Measurements from ENCODE around the gene ISLR. TPM values are rescaled to one million over a fixed set of nuclear protein-coding genes. Genes with fewer than 3 reads are reported as not detected.

The ISLR gene
- total RNA-seq, 2 experiments from 2014 or later, result not detected

DNA sequence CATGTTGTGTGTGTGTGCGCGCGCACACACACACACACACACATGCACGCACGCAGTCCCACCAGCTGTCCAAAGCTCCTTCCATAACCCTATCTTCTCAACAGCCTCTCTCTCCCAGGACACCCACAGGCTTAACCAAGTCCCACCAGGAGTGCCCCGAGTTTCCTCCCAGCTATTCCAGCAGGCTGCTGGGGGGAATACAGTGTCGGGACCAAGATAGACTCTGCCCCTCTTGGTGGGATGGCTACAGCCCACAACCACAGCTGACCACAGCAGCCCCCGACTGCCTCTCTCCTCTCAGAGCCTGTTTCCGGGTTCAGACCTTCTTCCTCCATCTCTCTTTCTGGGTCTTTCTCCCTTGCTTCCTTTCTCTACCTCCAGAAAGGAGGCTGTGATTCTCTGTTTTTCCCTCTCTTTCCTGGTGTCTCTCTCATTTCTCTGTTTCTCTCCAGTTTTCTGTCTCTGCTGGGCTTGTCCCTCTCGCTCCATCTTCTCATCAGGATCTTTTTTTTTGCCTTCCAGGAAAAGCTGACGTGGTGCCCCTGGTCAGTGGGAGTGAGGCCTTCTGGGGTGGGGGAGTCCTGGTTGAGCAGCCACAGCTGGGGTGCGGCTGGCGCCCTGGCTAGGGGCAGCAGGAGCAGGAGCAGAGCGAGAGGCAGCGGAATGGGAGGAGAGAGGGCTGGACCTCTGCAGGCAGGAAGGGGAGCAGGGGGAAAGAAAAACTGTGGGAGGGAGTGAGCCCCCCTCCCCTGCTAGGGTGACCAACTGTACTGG, 3.3 kb upstream of the ISLR start:
- Mint-ChIP-seq H3K9me3 (no peaks in the 10 kb centered on the region), H3K27ac (no peak overlapping the region), H3K4me1 (ENCODE audit: low read depth) (no peaks in the 10 kb centered on the region), H3K27me3 (no peaks in the 10 kb centered on the region), H3K4me3 (no peak overlapping the region), H3K36me3 (ENCODE audit: low read depth) (no peaks in the 10 kb centered on the region)
- Histone ChIP-seq H3K4me1 (ENCODE audit: insufficient read depth, low read length) (no peaks in the 10 kb centered on the region), H3K27ac (ENCODE audit: low read depth in 1 of 2, low read length in 2 of 2) (no peak overlapping the region), H3K9me3 (ENCODE audit: control insufficient read depth in 1 of 2, insufficient read depth in 1 of 2, low read length in 2 of 2) (no peaks in the 10 kb centered on the region), H3K4me3 (ENCODE audit: low read length) (no peak overlapping the region), H3K27me3 (ENCODE audit: control insufficient read depth in 1 of 2, insufficient read depth in 2 of 2, low read length in 2 of 2) (no peaks in the 10 kb centered on the region), H3K36me3 (ENCODE audit: insufficient read depth, low read length) (no peaks in the 10 kb centered on the region)
- TF ChIP-seq, protein P1, sequence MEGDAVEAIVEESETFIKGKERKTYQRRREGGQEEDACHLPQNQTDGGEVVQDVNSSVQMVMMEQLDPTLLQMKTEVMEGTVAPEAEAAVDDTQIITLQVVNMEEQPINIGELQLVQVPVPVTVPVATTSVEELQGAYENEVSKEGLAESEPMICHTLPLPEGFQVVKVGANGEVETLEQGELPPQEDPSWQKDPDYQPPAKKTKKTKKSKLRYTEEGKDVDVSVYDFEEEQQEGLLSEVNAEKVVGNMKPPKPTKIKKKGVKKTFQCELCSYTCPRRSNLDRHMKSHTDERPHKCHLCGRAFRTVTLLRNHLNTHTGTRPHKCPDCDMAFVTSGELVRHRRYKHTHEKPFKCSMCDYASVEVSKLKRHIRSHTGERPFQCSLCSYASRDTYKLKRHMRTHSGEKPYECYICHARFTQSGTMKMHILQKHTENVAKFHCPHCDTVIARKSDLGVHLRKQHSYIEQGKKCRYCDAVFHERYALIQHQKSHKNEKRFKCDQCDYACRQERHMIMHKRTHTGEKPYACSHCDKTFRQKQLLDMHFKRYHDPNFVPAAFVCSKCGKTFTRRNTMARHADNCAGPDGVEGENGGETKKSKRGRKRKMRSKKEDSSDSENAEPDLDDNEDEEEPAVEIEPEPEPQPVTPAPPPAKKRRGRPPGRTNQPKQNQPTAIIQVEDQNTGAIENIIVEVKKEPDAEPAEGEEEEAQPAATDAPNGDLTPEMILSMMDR (IDR thresholded peaks at IDR 0.05), result no peak
- DNase-seq (no peak), ATAC-seq (ENCODE audit: poor library complexity) (no peak)
- ChIA-PET CTCF (no interaction called here), POLR2A (no interaction called here)
- intact Hi-C loops (cut with DNase I, micrococcal nuclease), result no loop called here

DNA sequence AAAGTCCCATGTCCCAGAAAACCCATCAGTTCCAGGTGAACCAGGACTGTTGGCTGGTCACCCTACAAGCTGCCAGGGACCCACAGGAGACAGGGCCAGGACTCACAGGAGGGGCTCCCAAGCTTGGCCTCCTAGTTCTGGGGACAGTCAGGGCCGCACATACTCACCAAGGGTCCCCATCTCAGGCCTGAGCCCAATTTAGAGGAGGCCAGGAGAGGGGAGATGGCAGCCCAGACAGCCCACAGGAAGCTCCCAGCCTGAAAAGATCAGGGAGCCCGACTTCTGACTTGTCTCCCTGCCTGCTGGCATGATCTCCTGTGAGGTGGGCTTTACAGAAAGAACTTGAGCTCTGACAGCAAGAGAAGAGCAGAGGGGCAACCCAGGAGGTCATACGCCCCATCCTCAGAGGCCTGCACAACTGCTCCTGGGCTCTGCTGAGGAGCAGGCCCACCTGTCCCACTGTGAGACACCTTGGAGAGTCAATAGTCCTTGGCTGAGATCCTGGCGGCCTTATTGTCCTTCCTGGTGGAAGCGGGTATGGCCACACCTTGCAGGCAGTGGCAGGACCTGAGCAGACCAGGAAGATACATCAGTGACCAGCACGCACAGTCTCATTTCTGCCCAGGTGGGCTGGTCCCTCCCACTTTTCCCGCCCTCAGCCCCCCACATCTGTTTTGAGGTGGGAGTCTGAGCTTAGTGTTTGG, 2.5 kb upstream of the ISLR start:
- Histone ChIP-seq H3K27me3 (ENCODE audit: control insufficient read depth in 1 of 2, insufficient read depth in 2 of 2, low read length in 2 of 2) (no peaks in the 10 kb centered on the region), H3K27ac (ENCODE audit: low read depth in 1 of 2, low read length in 2 of 2) (no peak overlapping the region), H3K4me1 (ENCODE audit: insufficient read depth, low read length) (no peaks in the 10 kb centered on the region), H3K4me3 (ENCODE audit: low read length) (no peak overlapping the region), H3K36me3 (ENCODE audit: insufficient read depth, low read length) (no peaks in the 10 kb centered on the region), H3K9me3 (ENCODE audit: control insufficient read depth in 1 of 2, insufficient read depth in 1 of 2, low read length in 2 of 2) (no peaks in the 10 kb centered on the region)
- Mint-ChIP-seq H3K9me3 (no peaks in the 10 kb centered on the region), H3K27me3 (no peaks in the 10 kb centered on the region), H3K4me3 (no peak overlapping the region), H3K27ac (no peak overlapping the region), H3K4me1 (ENCODE audit: low read depth) (no peaks in the 10 kb centered on the region), H3K36me3 (ENCODE audit: low read depth) (no peaks in the 10 kb centered on the region)
- TF ChIP-seq, protein P1 (IDR thresholded peaks at IDR 0.05), result no peak
- intact Hi-C loops (cut with DNase I, micrococcal nuclease), result no loop called here
- no peak for DNase-seq
- ChIA-PET POLR2A (no interaction called here), CTCF (no interaction called here)
- ATAC-seq (ENCODE audit: poor library complexity), result no peak

DNA sequence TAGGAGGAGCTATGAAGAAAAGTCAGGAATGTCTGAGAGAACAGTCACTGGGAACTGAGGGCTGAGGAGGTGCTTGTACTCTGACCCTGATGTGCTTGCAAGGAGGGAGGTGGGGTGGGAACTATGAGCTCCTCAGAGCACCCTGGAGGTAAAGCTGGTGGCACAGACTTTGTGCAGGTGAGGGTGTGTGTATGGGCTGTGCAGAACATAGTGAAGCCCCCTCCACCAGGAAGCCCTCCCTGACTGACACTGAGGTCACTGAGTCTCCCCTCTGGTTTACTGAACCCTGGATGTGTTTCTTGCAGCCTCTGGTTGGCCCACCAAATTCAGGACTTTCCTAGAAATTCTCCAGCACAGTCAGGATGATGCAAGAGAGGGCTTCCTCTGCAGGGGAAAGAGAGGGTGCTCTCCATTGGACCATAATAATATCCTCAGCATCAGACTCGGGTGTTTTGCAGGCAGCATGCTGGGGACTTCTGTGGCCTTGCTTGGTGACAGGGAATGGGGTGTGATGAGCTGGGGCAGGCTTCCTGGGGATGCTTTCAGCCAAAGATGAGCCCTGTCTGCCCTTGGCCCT, 1.5 kb upstream of the ISLR start:
- no peaks in the 10 kb centered on the region for H3K36me3 ChIP-seq (ENCODE audit: insufficient read depth, low read length)
- intact Hi-C loops (cut with DNase I, micrococcal nuclease), result no loop called here

More for the DNA sequence above, 1.5 kb upstream of the ISLR start:
- Mint-ChIP-seq H3K36me3 (ENCODE audit: low read depth) (no peaks in the 10 kb centered on the region), H3K27ac (no peak overlapping the region), H3K27me3 (no peaks in the 10 kb centered on the region), H3K4me3 (no peak overlapping the region), H3K9me3 (no peaks in the 10 kb centered on the region), H3K4me1 (ENCODE audit: low read depth) (no peaks in the 10 kb centered on the region)
- ChIA-PET POLR2A (no interaction called here), CTCF (no interaction called here)
- DNase-seq (no peak), ATAC-seq (ENCODE audit: poor library complexity) (no peak)
- H3K27me3 ChIP-seq (ENCODE audit: control insufficient read depth in 1 of 2, insufficient read depth in 2 of 2, low read length in 2 of 2), result no peaks in the 10 kb centered on the region
- H3K4me3 ChIP-seq (ENCODE audit: low read length), result no peak overlapping the region
- no peak overlapping the region for H3K27ac ChIP-seq (ENCODE audit: low read depth in 1 of 2, low read length in 2 of 2)
- H3K9me3 ChIP-seq (ENCODE audit: control insufficient read depth in 1 of 2, insufficient read depth in 1 of 2, low read length in 2 of 2), result no peaks in the 10 kb centered on the region
- TF ChIP-seq, protein P1 (IDR thresholded peaks at IDR 0.05), result no peak
- no peaks in the 10 kb centered on the region for H3K4me1 ChIP-seq (ENCODE audit: insufficient read depth, low read length)
